ENCODE results near the gene SLC9A9.

The SLC9A9 gene

DNA sequence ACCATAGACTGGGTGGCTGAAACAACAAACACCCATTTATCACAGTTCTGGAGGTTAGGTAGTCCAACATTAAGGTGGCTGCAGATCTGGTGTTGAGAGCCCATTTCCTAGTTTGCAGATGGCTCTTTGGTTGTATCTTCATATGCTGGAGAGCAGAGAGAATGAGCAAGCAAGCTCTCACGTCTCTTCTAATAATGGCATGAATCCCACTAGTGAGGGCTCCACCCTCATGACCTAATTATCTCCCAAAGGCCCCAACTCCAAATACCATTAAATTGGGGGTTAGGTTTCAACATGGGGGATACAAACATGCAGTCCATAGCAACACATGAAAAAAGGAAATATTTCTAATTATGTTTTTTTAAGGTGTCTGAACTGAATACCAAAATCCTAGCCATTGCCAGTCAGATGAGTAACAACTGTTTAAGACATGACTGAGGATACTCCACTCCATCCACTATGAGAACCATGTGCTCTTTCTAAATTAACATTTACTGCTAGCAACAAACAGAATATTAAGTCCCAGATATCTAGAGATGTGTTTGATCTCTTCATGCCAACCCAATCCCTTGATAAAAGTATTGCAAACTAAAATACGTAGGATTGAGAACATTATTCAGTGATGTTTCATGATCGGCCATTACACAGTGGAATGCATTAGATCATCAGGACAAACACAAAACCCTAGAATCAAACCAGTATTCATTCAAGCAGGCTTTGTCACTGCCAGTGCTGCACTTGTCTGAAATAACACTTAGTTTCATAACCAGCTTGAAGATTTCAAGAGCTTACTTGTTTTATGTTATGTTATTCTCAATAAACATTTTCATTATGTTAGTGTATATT lies 340.3 kb downstream of the SLC9A9 start:
- no peak for DNase-seq (ENCODE audit: low read depth in 2 of 2)

DNA sequence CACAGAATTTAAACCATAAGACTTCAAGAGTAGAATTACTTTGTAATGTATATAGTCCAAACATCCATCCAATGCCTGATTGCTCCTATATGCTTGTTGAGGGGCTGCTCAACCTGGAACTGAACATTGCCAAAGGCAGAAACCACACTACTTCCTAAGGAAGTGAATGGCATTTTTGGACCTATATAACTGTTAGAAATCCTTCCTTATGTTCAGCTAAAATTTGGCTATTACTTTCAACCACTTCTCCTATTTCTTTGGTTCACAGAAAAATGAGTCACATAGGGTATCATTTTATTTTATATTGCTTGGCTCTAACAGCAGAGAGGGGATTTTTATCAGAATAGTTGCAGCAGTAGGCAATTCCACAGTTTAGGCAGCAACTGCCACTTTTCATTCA lies 342.1 kb downstream of the SLC9A9 start:
- no peak for DNase-seq (ENCODE audit: low read depth in 2 of 2)

- DNase-seq (ENCODE audit: low read depth in 2 of 2), result no peak
Observed at GRCh38 chr3:143503325-143503885, 344.9 kb downstream of the SLC9A9 start.

DNA sequence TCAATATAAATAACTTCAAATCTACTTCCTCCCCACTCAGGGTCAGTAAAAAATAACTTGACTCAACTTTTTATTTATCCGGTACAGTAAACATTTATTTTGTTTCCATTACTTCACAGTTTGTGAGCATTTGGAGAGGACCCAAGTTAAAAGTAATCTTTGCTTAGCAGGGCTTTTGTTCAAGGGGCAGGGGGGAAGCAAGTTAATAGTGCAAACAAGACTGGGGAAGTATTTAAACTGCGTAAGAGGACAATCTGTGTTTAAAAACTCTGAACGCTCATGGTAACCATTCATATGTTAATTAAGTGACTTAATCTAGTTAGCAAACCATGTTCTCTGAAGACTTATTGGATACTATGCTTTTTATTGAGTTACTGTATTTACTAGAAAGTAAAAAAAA lies 346.2 kb downstream of the SLC9A9 start:
- DNase-seq (ENCODE audit: low read depth in 2 of 2), result no peak

GRCh38 chr3:143497382-143497781 lies 350.9 kb downstream of the SLC9A9 start:
- no peak for DNase-seq (ENCODE audit: low read depth in 2 of 2)

GRCh38 chr3:143496191-143496590 lies 352.1 kb downstream of the SLC9A9 start:
- no peak for DNase-seq (ENCODE audit: low read depth in 2 of 2)

GRCh38 chr3:143495527-143495926 lies 352.7 kb downstream of the SLC9A9 start:
- no peak for DNase-seq (ENCODE audit: low read depth in 2 of 2)

GRCh38 chr3:143486611-143487010 lies 361.7 kb downstream of the SLC9A9 start:
- no peak for DNase-seq (ENCODE audit: low read depth in 2 of 2)

GRCh38 chr3:143484846-143485512 lies 363.3 kb downstream of the SLC9A9 start:
- no peak for DNase-seq (ENCODE audit: low read depth in 2 of 2)

DNA sequence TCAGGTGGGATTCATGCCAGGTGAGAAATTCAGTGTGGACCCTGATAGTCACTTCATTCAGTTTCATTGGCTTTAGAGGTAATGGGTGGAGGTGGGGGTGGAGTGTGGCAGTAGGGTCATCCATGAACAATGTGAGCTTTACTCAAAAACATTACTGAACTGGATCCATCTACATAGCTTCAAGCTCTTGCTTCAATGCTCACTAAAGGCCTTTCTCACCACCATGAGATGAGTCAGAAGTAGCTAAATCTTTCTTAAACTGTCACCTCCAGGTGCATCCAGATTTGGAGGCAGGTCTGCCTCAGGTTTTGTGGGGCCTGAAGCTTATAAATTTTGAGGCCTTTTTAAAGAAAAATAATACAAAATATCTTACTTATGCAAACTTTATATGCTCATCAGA lies 365.1 kb downstream of the SLC9A9 start:
- no peak for DNase-seq (ENCODE audit: low read depth in 2 of 2)

- no peak for DNase-seq (ENCODE audit: low read depth in 2 of 2)
Observed at GRCh38 chr3:143482106-143483088, 365.9 kb downstream of the SLC9A9 start.

DNA sequence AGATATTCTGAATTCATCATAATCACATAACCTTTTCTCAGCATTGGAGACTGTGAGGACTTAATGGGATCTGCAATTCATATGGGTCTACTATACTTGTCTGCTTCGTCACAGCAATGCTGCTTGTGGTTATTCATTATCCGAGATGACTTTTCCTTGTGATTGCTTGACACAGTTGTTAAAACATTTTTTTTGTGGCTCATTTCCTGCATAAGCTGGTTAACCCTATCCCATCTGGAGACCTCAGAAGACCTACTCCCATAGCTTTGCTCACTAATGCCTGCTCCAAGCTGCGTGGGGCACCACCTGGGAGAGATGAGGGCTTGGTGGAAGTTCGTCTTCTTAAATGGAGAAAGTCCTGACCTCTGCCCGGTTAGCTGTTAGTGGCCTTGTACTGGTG lies 367.9 kb downstream of the SLC9A9 start:
- DNase-seq (ENCODE audit: low read depth in 2 of 2), result no peak

DNA sequence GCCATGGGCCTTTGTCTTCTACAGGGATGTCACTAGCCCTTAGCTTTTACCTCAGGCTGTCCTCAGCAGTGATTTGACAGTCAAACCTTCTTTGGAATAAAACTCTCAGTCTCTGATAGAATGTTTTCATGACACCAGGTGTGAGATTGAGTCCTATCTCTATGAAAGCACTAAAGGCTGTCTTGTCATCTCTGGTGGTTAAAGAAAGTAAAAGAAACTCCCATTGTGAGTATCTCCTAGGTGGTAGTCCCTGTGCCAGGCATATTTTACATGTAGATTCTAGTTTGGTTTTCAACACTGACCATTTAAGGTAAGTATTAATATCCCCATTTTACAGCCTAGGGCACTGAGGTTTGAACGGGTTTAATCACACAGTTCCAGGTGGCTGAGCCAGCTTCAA lies 368.5 kb downstream of the SLC9A9 start:
- DNase-seq (ENCODE audit: low read depth in 2 of 2), result no peak

GRCh38 chr3:143478115-143478693 lies 370.1 kb downstream of the SLC9A9 start:
- no peak for DNase-seq (ENCODE audit: low read depth in 2 of 2)

- DNase-seq (ENCODE audit: low read depth in 2 of 2), result no peak
Observed at GRCh38 chr3:143476965-143477640, 371.2 kb downstream of the SLC9A9 start.

- no peak for DNase-seq (ENCODE audit: low read depth in 2 of 2)
Observed at GRCh38 chr3:143475981-143476380, 372.3 kb downstream of the SLC9A9 start.

DNA sequence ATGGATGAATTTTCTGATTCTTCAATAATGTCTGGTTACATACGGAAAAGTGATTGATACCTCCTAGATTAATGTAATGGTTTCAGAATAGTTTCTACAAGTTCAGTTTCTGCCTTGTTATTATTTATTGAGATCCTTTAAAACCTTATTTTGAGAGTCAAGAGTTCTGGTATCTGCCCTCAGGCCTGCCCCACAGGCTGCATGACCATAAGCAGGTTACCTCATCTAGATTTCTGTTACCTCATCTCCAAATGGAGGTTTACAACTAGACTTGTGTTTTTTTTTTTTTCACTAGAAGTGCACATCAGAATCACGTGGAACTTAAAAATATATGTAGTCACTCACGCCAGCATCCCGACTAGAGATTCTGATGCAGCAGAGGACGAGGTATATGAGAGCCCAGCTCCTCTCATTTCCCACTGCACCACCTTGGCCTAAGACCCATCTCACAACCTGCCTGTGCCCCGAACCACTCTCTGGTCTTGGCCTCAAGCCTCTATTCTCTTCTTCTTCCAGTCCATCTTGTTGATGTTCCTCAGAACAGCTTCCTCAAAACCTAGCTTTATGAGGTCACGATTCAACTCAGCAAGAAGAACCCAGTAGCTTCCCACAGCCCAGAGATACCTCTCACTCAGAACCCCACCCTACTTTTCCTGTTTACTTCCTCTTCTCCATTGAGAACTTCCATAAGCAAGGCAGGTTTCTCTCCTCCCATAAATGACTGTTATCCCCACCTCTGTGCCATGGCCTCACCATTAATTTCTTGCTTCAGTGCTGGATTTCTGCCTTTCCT lies 375.3 kb downstream of the SLC9A9 start:
- no peak for DNase-seq (ENCODE audit: low read depth in 2 of 2)

DNA sequence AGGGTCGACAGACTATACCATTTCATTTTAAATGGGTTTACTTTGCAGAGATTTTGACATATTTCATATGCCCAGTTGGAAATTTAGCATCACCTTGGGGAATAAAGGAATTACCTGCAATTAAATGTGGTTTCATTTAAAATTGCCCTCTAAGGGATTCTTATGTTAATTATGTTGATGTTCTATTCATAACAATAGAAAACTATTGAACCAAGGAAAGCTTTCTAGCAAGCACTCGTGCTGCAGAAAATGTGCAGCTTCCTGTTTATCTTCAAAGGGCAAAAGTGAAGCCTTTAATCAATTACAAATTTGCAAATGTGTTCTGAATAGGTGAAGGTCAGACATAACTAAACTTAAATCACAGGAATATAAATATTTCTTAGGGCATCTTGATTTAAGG lies 376.6 kb downstream of the SLC9A9 start:
- DNase-seq (ENCODE audit: low read depth in 2 of 2), result no peak

GRCh38 chr3:143469159-143469558 lies 379.1 kb downstream of the SLC9A9 start:
- no peak for DNase-seq (ENCODE audit: low read depth in 2 of 2)

GRCh38 chr3:143465666-143466065 lies 382.6 kb downstream of the SLC9A9 start:
- no peak for DNase-seq (ENCODE audit: low read depth in 2 of 2)
